Measurements from ENCODE around the gene MKI67.

Gene MKI67

GRCh38 chr10:128123846-128124245 lies 2.4 kb downstream of the MKI67 start:
- no peaks in the 10 kb centered on the region for H3K27me3 ChIP-seq (ENCODE audit: control insufficient read depth, insufficient read depth, low read length)
- peaks cover 34% of the 10 kb centered on the region for H3K36me3 ChIP-seq (ENCODE audit: control insufficient read depth, insufficient read depth, low read length)
- H3K9me3 ChIP-seq (ENCODE audit: control insufficient read depth, insufficient read depth, low read length), result no peaks in the 10 kb centered on the region
- H3K27ac ChIP-seq (ENCODE audit: low read depth, low read length), result no peak overlapping the region
- H3K4me3 ChIP-seq (ENCODE audit: low read depth, low read length), result no peak overlapping the region
- H3K4me1 ChIP-seq (ENCODE audit: control insufficient read depth, insufficient read depth, low read length), result peaks cover 14% of the 10 kb centered on the region
- H3K9ac ChIP-seq (ENCODE audit: low read depth, low read length), result no peak overlapping the region

GRCh38 chr10:128122931-128123330 lies 3.3 kb downstream of the MKI67 start:
- Histone ChIP-seq H3K27ac (ENCODE audit: low read depth, low read length) (no peak overlapping the region), H3K27me3 (ENCODE audit: control insufficient read depth, insufficient read depth, low read length) (no peaks in the 10 kb centered on the region), H3K4me3 (ENCODE audit: low read depth, low read length) (no peak overlapping the region), H3K4me1 (ENCODE audit: control insufficient read depth, insufficient read depth, low read length) (peaks cover 14% of the 10 kb centered on the region), H3K9me3 (ENCODE audit: control insufficient read depth, insufficient read depth, low read length) (no peaks in the 10 kb centered on the region), H3K36me3 (ENCODE audit: control insufficient read depth, insufficient read depth, low read length) (peaks cover 40% of the 10 kb centered on the region), H3K9ac (ENCODE audit: low read depth, low read length) (no peak overlapping the region)

- Histone ChIP-seq H3K4me3 (ENCODE audit: low read depth, low read length) (no peak overlapping the region), H3K27ac (ENCODE audit: low read depth, low read length) (no peak overlapping the region), H3K27me3 (ENCODE audit: control insufficient read depth, insufficient read depth, low read length) (no peaks in the 10 kb centered on the region), H3K9me3 (ENCODE audit: control insufficient read depth, insufficient read depth, low read length) (no peaks in the 10 kb centered on the region), H3K4me1 (ENCODE audit: control insufficient read depth, insufficient read depth, low read length) (peaks cover 10% of the 10 kb centered on the region), H3K9ac (ENCODE audit: low read depth, low read length) (no peak overlapping the region), H3K36me3 (ENCODE audit: control insufficient read depth, insufficient read depth, low read length) (peaks cover 48% of the 10 kb centered on the region)
Observed at GRCh38 chr10:128121750-128122412, 4.3 kb downstream of the MKI67 start.

GRCh38 chr10:128116851-128117615 lies 9.2 kb downstream of the MKI67 start:
- Histone ChIP-seq H3K36me3 (ENCODE audit: control insufficient read depth, insufficient read depth, low read length) (peaks cover 84% of the 10 kb centered on the region), H3K9me3 (ENCODE audit: control insufficient read depth, insufficient read depth, low read length) (no peaks in the 10 kb centered on the region), H3K27me3 (ENCODE audit: control insufficient read depth, insufficient read depth, low read length) (no peaks in the 10 kb centered on the region), H3K4me3 (ENCODE audit: low read depth, low read length) (no peak overlapping the region), H3K27ac (ENCODE audit: low read depth, low read length) (no peak overlapping the region), H3K9ac (ENCODE audit: low read depth, low read length) (no peak overlapping the region), H3K4me1 (ENCODE audit: control insufficient read depth, insufficient read depth, low read length) (no peaks in the 10 kb centered on the region)

GRCh38 chr10:128116187-128116586 lies 10.0 kb downstream of the MKI67 start:
- Histone ChIP-seq H3K9me3 (ENCODE audit: control insufficient read depth, insufficient read depth, low read length) (no peaks in the 10 kb centered on the region), H3K27me3 (ENCODE audit: control insufficient read depth, insufficient read depth, low read length) (no peaks in the 10 kb centered on the region), H3K4me1 (ENCODE audit: control insufficient read depth, insufficient read depth, low read length) (no peaks in the 10 kb centered on the region), H3K9ac (ENCODE audit: low read depth, low read length) (no peak overlapping the region), H3K27ac (ENCODE audit: low read depth, low read length) (no peak overlapping the region), H3K36me3 (ENCODE audit: control insufficient read depth, insufficient read depth, low read length) (peaks cover 86% of the 10 kb centered on the region), H3K4me3 (ENCODE audit: low read depth, low read length) (no peak overlapping the region)

GRCh38 chr10:128115356-128115755 lies 10.9 kb downstream of the MKI67 start:
- H3K27ac ChIP-seq (ENCODE audit: low read depth, low read length), result no peak overlapping the region
- H3K9ac ChIP-seq (ENCODE audit: low read depth, low read length), result no peak overlapping the region
- H3K27me3 ChIP-seq (ENCODE audit: control insufficient read depth, insufficient read depth, low read length), result no peaks in the 10 kb centered on the region
- H3K4me3 ChIP-seq (ENCODE audit: low read depth, low read length), result no peak overlapping the region
- H3K36me3 ChIP-seq (ENCODE audit: control insufficient read depth, insufficient read depth, low read length), result peaks cover 88% of the 10 kb centered on the region
- H3K9me3 ChIP-seq (ENCODE audit: control insufficient read depth, insufficient read depth, low read length), result no peaks in the 10 kb centered on the region
- no peaks in the 10 kb centered on the region for H3K4me1 ChIP-seq (ENCODE audit: control insufficient read depth, insufficient read depth, low read length)

- Histone ChIP-seq H3K4me1 (ENCODE audit: control insufficient read depth, insufficient read depth, low read length) (no peaks in the 10 kb centered on the region), H3K9ac (ENCODE audit: low read depth, low read length) (no peak overlapping the region), H3K27ac (ENCODE audit: low read depth, low read length) (no peak overlapping the region), H3K36me3 (ENCODE audit: control insufficient read depth, insufficient read depth, low read length) (peaks cover 93% of the 10 kb centered on the region), H3K9me3 (ENCODE audit: control insufficient read depth, insufficient read depth, low read length) (no peaks in the 10 kb centered on the region), H3K4me3 (ENCODE audit: low read depth, low read length) (no peak overlapping the region), H3K27me3 (ENCODE audit: control insufficient read depth, insufficient read depth, low read length) (no peaks in the 10 kb centered on the region)
Observed at GRCh38 chr10:128114901-128115300, 11.3 kb downstream of the MKI67 start.

- no peaks in the 10 kb centered on the region for H3K9me3 ChIP-seq (ENCODE audit: control insufficient read depth, insufficient read depth, low read length)
- H3K4me1 ChIP-seq (ENCODE audit: control insufficient read depth, insufficient read depth, low read length), result no peaks in the 10 kb centered on the region
- H3K27me3 ChIP-seq (ENCODE audit: control insufficient read depth, insufficient read depth, low read length), result no peaks in the 10 kb centered on the region
- H3K27ac ChIP-seq (ENCODE audit: low read depth, low read length), result no peak overlapping the region
- peaks cover 95% of the 10 kb centered on the region for H3K36me3 ChIP-seq (ENCODE audit: control insufficient read depth, insufficient read depth, low read length)
- H3K4me3 ChIP-seq (ENCODE audit: low read depth, low read length), result no peak overlapping the region
- no peak overlapping the region for H3K9ac ChIP-seq (ENCODE audit: low read depth, low read length)
Observed at GRCh38 chr10:128113026-128113425, 13.2 kb downstream of the MKI67 start.

GRCh38 chr10:128111696-128112095 lies 14.5 kb downstream of the MKI67 start:
- H3K4me1 ChIP-seq (ENCODE audit: control insufficient read depth, insufficient read depth, low read length), result no peaks in the 10 kb centered on the region
- peaks cover 98% of the 10 kb centered on the region for H3K36me3 ChIP-seq (ENCODE audit: control insufficient read depth, insufficient read depth, low read length)
- no peaks in the 10 kb centered on the region for H3K27me3 ChIP-seq (ENCODE audit: control insufficient read depth, insufficient read depth, low read length)
- H3K9ac ChIP-seq (ENCODE audit: low read depth, low read length), result no peak overlapping the region
- H3K27ac ChIP-seq (ENCODE audit: low read depth, low read length), result no peak overlapping the region
- H3K4me3 ChIP-seq (ENCODE audit: low read depth, low read length), result no peak overlapping the region
- no peaks in the 10 kb centered on the region for H3K9me3 ChIP-seq (ENCODE audit: control insufficient read depth, insufficient read depth, low read length)

GRCh38 chr10:128110339-128110738 lies 15.9 kb downstream of the MKI67 start:
- no peaks in the 10 kb centered on the region for H3K27me3 ChIP-seq (ENCODE audit: control insufficient read depth, insufficient read depth, low read length)
- H3K27ac ChIP-seq (ENCODE audit: low read depth, low read length), result no peak overlapping the region
- H3K9ac ChIP-seq (ENCODE audit: low read depth, low read length), result no peak overlapping the region
- H3K4me3 ChIP-seq (ENCODE audit: low read depth, low read length), result no peak overlapping the region
- no peaks in the 10 kb centered on the region for H3K9me3 ChIP-seq (ENCODE audit: control insufficient read depth, insufficient read depth, low read length)
- H3K36me3 ChIP-seq (ENCODE audit: control insufficient read depth, insufficient read depth, low read length), result peaks cover 100% of the 10 kb centered on the region
- H3K4me1 ChIP-seq (ENCODE audit: control insufficient read depth, insufficient read depth, low read length), result no peaks in the 10 kb centered on the region

- H3K9ac ChIP-seq (ENCODE audit: low read depth, low read length), result no peak overlapping the region
- no peaks in the 10 kb centered on the region for H3K4me1 ChIP-seq (ENCODE audit: control insufficient read depth, insufficient read depth, low read length)
- H3K27me3 ChIP-seq (ENCODE audit: control insufficient read depth, insufficient read depth, low read length), result no peaks in the 10 kb centered on the region
- H3K36me3 ChIP-seq (ENCODE audit: control insufficient read depth, insufficient read depth, low read length), result peaks cover 100% of the 10 kb centered on the region
- no peak overlapping the region for H3K27ac ChIP-seq (ENCODE audit: low read depth, low read length)
- H3K4me3 ChIP-seq (ENCODE audit: low read depth, low read length), result no peak overlapping the region
- H3K9me3 ChIP-seq (ENCODE audit: control insufficient read depth, insufficient read depth, low read length), result no peaks in the 10 kb centered on the region
Observed at GRCh38 chr10:128109707-128110106, 16.5 kb downstream of the MKI67 start.
